Endodermal cell (in vitro differentiated cells): ENCODE measurements around the gene ZNRD2. TPM values are rescaled to one million over a fixed set of nuclear protein-coding genes. Genes with fewer than 3 reads are reported as not detected.

Experiments used
- DNase-seq: peaks from one replicate; pipeline ENCODE4 v3.0.0-alpha.2; 2017
- H3K27ac ChIP-seq: 2 replicates; pipeline ENCODE4 v1.5.1; 2013; ENCODE audit warnings: mild to moderate bottlenecking, low read depth, low read length, moderate library complexity
- H3K27me3 ChIP-seq: 2 replicates; pipeline ENCODE4 v1.6.1; 2013; ENCODE audit warnings: mild to moderate bottlenecking, low read length, moderate library complexity; ENCODE audit not compliant: insufficient read depth, control insufficient read depth, poor library complexity, severe bottlenecking
- H3K36me3 ChIP-seq: 2 replicates; pipeline ENCODE4 v1.7.0; 2013; ENCODE audit warnings: mild to moderate bottlenecking, low read length, moderate library complexity; ENCODE audit not compliant: control insufficient read depth, insufficient read depth
- H3K4me1 ChIP-seq: one replicate; pipeline ENCODE4 v1.7.0; 2013; ENCODE audit warnings: low read length; ENCODE audit not compliant: control insufficient read depth, insufficient read depth
- H3K4me3 ChIP-seq: 2 replicates; pipeline ENCODE4 v1.5.1; 2013; ENCODE audit warnings: mild to moderate bottlenecking, low read length, moderate library complexity
- H3K9ac ChIP-seq: 2 replicates; pipeline ENCODE4 v1.6.1; 2013; ENCODE audit warnings: mild to moderate bottlenecking, low read length, moderate library complexity; ENCODE audit not compliant: poor library complexity, severe bottlenecking; ENCODE audit errors: extremely low read depth
- H3K9me3 ChIP-seq: 2 replicates; pipeline ENCODE4 v1.6.1; 2013; ENCODE audit warnings: mild to moderate bottlenecking, low read length, moderate library complexity; ENCODE audit not compliant: control insufficient read depth
- H3K27ac Mint-ChIP-seq: 2 replicates; pipeline ENCODE4 v1.8.0; 2020; ENCODE audit warnings: mixed read lengths
- H3K27me3 Mint-ChIP-seq: 2 replicates; pipeline ENCODE4 v1.8.0; 2021; ENCODE audit warnings: mild to moderate bottlenecking, mixed read lengths; ENCODE audit not compliant: insufficient read depth
- H3K36me3 Mint-ChIP-seq: 2 replicates; pipeline ENCODE4 v1.8.0; 2020; ENCODE audit warnings: low read depth, mixed read lengths
- H3K4me1 Mint-ChIP-seq: 2 replicates; pipeline ENCODE4 v1.8.0; 2020; ENCODE audit warnings: mixed read lengths
- H3K4me3 Mint-ChIP-seq: 2 replicates; pipeline ENCODE4 v1.8.0; 2020; ENCODE audit warnings: mild to moderate bottlenecking, moderate library complexity, mixed read lengths
- H3K9me3 Mint-ChIP-seq: 2 replicates; pipeline ENCODE4 v1.8.0; 2020; ENCODE audit warnings: mild to moderate bottlenecking, mixed read lengths
- CTCF ChIP-seq: fragments of 200-600 bp; sonication (generic); conservative IDR thresholded peaks from 2 replicates; pipeline ENCODE4 v1.5.0; 2021; ENCODE audit warnings: antibody characterized with exemption, mild to moderate bottlenecking
- WGBS, 2 experiments: methylation state at CpG; one replicate each; pipeline versions ENCODE4 v1.1.5 to v1.1.7; 2013; ENCODE audit warnings: missing lambda C conversion rate in 2 of 2, mixed read lengths in 1 of 2; ENCODE audit not compliant: insufficient coverage in 1 of 2, insufficient read length in 1 of 2; 5-methylcytosine and 5-hydroxymethylcytosine counted together
- total RNA-seq, 2 donors: library from RNA; stranded (reverse); fragmentation: NEBNext Ultra II Directional in 1 of 2; extraction: Animal tissue kit (Norgen Biotek cat#: 25700) in 1 of 2; gene quantifications; 2 replicates in 1 of 2; 3 replicates in 1 of 2; pipeline ENCODE4 v1.2.1, GENCODE V29; 2021

The ZNRD2 gene
- total RNA-seq, 2 donors from 2014 or later = 32.8 to 36.5 TPM

GRCh38 chr11:65565624-65566453, 4.4 kb upstream of the ZNRD2 start:
- Mint-ChIP-seq H3K9me3 (no peaks in the 10 kb centered on the region), H3K27me3 (peaks cover 11% of the 10 kb centered on the region), H3K27ac (no peak overlapping the region), H3K4me1 (peaks cover 14% of the 10 kb centered on the region), H3K4me3 (no peak overlapping the region), H3K36me3 (peaks cover 7% of the 10 kb centered on the region)
- Histone ChIP-seq H3K27ac (no peak overlapping the region), H3K9ac (no peak overlapping the region), H3K9me3 (no peaks in the 10 kb centered on the region), H3K4me1 (peaks cover 4% of the 10 kb centered on the region), H3K36me3 (no peaks in the 10 kb centered on the region), H3K4me3 (no peak overlapping the region), H3K27me3 (no peaks in the 10 kb centered on the region)
- 92 to 100% methylated on average over 5 to 7 of the region's 7 CpGs for WGBS, 2 experiments
- DNase-seq = no peak
- TF ChIP-seq CTCF = no peak

GRCh38 chr11:65569164-65569972, 909 bp upstream of the ZNRD2 start:
- WGBS, 2 experiments = 16 to 21% methylated on average over 18 to 28 of the region's 28 CpGs
- peaks cover 26% of the 10 kb centered on the region for H3K4me1 Mint-ChIP-seq
- H3K27ac Mint-ChIP-seq = peak overlapping the region; percentile 98

More at GRCh38 chr11:65569164-65569972, 909 bp upstream of the ZNRD2 start:
- H3K36me3 Mint-ChIP-seq = peaks cover 11% of the 10 kb centered on the region
- peaks cover 1% of the 10 kb centered on the region for H3K27me3 Mint-ChIP-seq
- Histone ChIP-seq H3K9me3 (no peaks in the 10 kb centered on the region), H3K4me3 (peak overlapping the region; percentile 88), H3K4me1 (peaks cover 7% of the 10 kb centered on the region), H3K27me3 (no peaks in the 10 kb centered on the region), H3K27ac (peak overlapping the region; percentile 52), H3K9ac (peak overlapping the region; percentile 51), H3K36me3 (no peaks in the 10 kb centered on the region)
- TF ChIP-seq CTCF = no peak
- no peak for DNase-seq
- no peaks in the 10 kb centered on the region for H3K9me3 Mint-ChIP-seq
- H3K4me3 Mint-ChIP-seq = peak overlapping the region; percentile 97
